PFSK-1 (cell line): ENCODE data around the gene PANK2.

Experiments used
- FOXP2 ChIP-seq: optimal IDR thresholded peaks from 2 replicates; pipeline ENCODE3; 2011; ENCODE audit warnings: borderline replicate concordance, control low read depth, inconsistent platforms; ENCODE audit not compliant: insufficient read depth; ENCODE audit errors: extremely low read length, extremely low read depth
- POLR2AphosphoS5 ChIP-seq: IDR thresholded peaks from 2 replicates; pipeline ENCODE4 v1.6.1; 2012; ENCODE audit warnings: low read depth, mild to moderate bottlenecking, control low read depth, low read length, moderate library complexity
- SIN3A ChIP-seq: IDR thresholded peaks from 2 replicates; pipeline ENCODE4 v1.6.1; 2012; ENCODE audit warnings: mild to moderate bottlenecking, low read length, moderate library complexity, borderline replicate concordance; ENCODE audit not compliant: insufficient read depth
- TAF1 ChIP-seq: IDR thresholded peaks from 2 replicates; pipeline ENCODE4 v1.6.1; 2012; ENCODE audit warnings: low read length, control low read depth, borderline replicate concordance; ENCODE audit not compliant: insufficient read depth
- TF ChIP-seq, protein P1 (sequence below), 2 experiments: IDR thresholded peaks; 2 replicates each; pipeline versions ENCODE4 v1.6.1 to v1.8.0; 2011 to 2012; ENCODE audit warnings: low read depth in 2 of 2, low read length in 2 of 2, control low read depth in 1 of 2, inconsistent platforms in 1 of 2, mild to moderate bottlenecking in 1 of 2, moderate library complexity in 1 of 2; ENCODE audit not compliant: insufficient read depth in 1 of 2

PANK2 gene

DNA sequence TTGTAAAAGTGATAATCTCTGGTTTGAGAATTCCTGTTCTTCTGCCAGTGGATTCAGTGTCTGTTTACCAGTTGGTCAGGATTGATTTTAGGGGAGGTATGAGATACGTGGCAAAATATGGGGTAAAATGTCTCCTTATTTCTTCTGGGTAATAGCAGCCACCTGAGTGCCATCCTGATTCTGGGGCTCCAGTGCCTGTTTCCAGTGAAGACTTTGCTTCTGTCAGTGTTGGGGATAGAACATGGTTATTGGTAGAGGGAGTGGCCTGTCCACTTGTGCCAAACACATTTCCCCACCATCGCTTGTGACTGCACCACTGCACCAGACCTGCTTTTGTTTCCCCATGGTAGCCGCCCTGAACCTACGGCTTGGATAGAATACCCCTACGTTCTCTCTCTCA, 15.7 kb downstream of the PANK2 start:
- no peak for TF ChIP-seq TAF1
- no peak for TF ChIP-seq FOXP2
- TF ChIP-seq POLR2AphosphoS5, result no peak
- no peak for TF ChIP-seq SIN3A
- TF ChIP-seq, protein P1, sequence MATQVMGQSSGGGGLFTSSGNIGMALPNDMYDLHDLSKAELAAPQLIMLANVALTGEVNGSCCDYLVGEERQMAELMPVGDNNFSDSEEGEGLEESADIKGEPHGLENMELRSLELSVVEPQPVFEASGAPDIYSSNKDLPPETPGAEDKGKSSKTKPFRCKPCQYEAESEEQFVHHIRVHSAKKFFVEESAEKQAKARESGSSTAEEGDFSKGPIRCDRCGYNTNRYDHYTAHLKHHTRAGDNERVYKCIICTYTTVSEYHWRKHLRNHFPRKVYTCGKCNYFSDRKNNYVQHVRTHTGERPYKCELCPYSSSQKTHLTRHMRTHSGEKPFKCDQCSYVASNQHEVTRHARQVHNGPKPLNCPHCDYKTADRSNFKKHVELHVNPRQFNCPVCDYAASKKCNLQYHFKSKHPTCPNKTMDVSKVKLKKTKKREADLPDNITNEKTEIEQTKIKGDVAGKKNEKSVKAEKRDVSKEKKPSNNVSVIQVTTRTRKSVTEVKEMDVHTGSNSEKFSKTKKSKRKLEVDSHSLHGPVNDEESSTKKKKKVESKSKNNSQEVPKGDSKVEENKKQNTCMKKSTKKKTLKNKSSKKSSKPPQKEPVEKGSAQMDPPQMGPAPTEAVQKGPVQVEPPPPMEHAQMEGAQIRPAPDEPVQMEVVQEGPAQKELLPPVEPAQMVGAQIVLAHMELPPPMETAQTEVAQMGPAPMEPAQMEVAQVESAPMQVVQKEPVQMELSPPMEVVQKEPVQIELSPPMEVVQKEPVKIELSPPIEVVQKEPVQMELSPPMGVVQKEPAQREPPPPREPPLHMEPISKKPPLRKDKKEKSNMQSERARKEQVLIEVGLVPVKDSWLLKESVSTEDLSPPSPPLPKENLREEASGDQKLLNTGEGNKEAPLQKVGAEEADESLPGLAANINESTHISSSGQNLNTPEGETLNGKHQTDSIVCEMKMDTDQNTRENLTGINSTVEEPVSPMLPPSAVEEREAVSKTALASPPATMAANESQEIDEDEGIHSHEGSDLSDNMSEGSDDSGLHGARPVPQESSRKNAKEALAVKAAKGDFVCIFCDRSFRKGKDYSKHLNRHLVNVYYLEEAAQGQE (IDR thresholded peaks at IDR 0.05; ENCODE audit: insufficient read depth in 1 of 2, low read depth in 2 of 2, low read length in 2 of 2), result no peak

DNA sequence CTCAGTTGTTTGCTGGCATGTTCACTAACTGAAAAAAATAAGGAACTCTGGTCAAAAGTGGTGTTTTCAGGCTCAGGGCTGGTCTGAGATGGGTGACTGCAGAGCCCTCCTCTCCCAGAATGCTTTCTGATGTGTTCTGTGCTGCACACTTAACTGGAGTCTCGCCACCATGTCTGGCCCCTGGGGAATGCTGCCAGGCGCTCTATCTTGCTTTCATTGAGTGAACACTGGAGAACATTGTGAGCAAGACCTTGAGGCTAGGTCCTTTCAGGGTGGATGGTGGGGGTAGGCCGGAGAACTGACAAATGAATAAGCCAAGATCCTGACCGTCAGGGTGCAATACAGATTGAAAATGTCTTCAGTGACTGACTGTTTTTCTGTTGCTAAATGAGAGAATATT, 19.5 kb downstream of the PANK2 start:
- no peak; the same call in 1 of the 2 replicates for TF ChIP-seq POLR2AphosphoS5
- TF ChIP-seq, protein P1 (IDR thresholded peaks at IDR 0.05; ENCODE audit: insufficient read depth in 1 of 2, low read depth in 2 of 2, low read length in 2 of 2), result no peak

DNA sequence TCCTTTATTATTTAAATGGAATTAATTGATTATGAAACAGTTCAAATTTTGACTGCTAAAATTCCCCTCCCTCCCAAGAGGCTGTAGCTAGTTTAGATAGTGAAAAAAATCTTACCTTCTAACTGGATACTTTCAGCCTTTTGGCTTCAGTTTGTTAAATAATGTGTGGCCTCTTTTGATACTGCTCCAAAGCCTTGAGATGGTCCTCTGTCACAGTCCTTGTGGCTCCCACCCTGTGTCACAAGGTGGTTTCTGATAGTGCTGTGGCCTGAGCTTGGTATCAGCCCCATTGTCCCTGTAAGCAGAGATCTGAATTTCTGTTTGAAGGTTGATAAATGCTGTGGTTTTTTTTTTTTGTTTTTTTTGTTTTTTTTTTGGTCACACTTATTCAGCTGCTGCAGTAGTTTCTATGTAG, 20.8 kb downstream of the PANK2 start:
- TF ChIP-seq, protein P1 (IDR thresholded peaks at IDR 0.05; ENCODE audit: insufficient read depth in 1 of 2, low read depth in 2 of 2, low read length in 2 of 2), result no peak
- no peak for TF ChIP-seq SIN3A
- no peak for TF ChIP-seq FOXP2
- no peak for TF ChIP-seq TAF1
- TF ChIP-seq POLR2AphosphoS5, result no peak

DNA sequence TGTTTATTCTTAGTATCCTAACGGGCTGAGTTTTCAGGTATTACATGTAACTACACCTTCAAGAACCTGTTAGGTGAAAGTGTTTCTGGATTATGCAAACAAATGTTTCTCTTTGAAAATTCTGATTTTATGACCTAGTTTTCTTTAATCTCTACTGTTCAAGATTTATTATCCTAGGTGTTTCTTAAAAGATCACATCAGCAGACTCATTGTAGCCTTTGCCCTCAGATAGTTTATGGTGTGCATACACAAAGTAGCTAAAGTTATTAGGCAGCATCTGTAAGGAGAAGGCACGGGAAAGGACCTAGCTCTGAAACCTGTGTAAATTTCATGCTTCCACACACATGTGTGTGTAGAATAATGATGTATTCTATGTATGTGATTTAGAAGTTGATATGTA, 21.7 kb downstream of the PANK2 start:
- TF ChIP-seq FOXP2 (no peak), POLR2AphosphoS5 (no peak), TAF1 (no peak), SIN3A (no peak)
- TF ChIP-seq, protein P1 (IDR thresholded peaks at IDR 0.05; ENCODE audit: insufficient read depth in 1 of 2, low read depth in 2 of 2, low read length in 2 of 2), result no peak

DNA sequence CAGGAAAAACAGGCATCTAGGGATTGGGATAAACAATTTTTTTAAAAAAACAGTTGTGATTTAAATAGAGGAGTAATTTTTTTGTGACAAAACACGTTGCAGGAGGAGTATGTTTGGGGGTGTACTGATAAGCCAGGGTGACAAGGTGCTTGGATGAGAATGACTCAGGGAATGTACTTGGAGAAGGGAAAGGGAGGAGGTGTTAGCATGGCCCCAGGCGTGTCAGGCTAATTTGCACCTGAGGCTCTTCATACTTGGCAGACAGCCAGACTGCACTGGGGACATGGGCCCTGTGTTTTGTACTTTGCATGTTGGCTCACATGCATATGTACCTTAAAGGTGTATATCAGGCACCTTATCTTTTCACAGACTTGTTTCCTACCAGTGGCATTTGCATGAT, 22.8 kb downstream of the PANK2 start:
- TF ChIP-seq SIN3A, result no peak
- no peak for TF ChIP-seq POLR2AphosphoS5
- no peak for TF ChIP-seq TAF1
- TF ChIP-seq, protein P1 (IDR thresholded peaks at IDR 0.05; ENCODE audit: insufficient read depth in 1 of 2, low read depth in 2 of 2, low read length in 2 of 2), result no peak
- no peak for TF ChIP-seq FOXP2
